HuH-7 (cell line): Measurements from ENCODE around the gene ZNF146.
"Not testable (repeated sequence)": the region's sequence is repeated elsewhere in the genome, so short reads cannot be mapped to it uniquely, and the experiment has no call there.

Experiments
- DNase-seq: peaks from one replicate; pipeline ENCODE4 v3.0.0; 2011; ENCODE audit warnings: low spot score

ZNF146 gene

DNA sequence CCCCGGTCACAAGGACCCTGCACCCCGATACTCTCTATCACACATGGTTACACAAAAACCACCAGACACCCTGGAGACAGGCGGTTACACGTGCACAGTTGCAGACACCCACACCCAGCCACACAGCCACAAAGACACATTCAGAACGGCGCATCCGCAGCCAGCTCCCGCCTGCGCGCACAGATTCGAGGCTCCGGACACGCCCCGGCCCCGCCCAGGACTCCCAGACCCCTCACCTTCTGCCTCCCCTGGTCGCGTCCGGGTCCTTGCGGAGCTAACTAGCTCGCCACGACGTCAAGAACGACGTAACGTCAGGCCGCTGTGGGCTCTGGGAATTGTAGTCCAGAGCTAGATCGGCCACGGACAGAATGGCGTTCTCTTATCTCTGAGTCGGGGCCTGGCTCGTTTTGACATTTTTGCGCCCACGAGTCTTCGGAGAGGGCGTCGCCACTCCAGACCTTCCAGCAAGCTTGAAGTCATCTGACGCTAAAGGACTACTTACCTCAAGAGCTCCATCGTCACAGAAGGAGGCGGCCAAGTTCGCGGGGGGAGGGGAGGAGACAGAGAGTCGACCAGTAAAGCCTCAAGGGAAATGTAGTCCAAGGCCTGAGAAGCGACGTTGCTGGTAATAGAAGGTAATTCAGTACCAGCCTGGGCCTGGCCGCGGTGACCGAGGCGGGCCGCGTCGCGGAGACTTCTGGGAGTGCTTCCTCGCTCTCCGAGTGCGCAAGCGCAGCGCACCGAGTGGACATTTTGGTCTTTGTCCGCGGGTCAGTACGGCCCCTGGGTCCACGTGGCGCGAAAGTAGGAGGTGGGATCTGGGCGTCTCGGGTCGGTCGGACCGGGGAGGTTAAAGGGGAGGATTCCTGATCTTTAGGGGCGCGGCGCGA lies at the start of gene ZNF146, which contains the start of gene ZNF565:
TSS of gene ZNF146 (plus strand) at position 721 of the 890 bp plus-strand sequence. CDS start 21,335 bp downstream, outside the sequence.
TSS of gene ZNF565 (minus strand) at position 280 of the 890 bp plus-strand sequence. CDS start 12,680 bp downstream, outside the sequence.
- DNase-seq, result peak; percentile 93

DNA sequence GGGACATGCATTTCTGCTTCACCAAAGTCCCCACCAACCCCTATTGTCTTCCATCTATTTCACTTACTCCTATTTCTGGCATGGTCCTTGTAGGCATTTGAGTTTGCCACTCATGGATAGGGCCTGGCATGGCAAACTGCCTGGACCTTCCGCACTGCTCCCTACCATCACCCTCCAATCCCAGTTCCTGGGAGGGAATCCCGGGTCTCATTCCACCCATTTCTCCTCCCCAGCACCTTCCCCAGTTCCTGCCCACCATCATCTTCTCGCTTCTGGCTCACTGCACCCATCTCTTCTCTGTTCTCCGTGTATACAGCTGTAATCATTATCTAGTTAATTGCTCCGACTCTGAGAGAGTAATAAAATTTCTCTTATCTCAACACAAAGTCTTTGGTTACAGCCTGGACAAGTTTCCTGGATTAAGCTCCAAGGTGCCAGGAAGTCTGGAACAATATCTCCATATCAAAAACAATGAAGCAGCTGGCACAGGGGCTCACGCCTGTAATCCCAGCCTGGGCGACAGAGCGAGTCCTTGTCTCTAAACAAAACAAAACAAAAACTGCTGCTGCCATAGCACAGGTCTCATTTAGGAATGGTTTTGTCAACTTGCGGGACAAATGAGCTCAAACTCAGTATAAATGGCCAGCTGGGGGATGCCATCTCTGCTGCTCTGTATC lies 45.7 kb upstream of the ZNF146 start:
- DNase-seq, result no peak

DNA sequence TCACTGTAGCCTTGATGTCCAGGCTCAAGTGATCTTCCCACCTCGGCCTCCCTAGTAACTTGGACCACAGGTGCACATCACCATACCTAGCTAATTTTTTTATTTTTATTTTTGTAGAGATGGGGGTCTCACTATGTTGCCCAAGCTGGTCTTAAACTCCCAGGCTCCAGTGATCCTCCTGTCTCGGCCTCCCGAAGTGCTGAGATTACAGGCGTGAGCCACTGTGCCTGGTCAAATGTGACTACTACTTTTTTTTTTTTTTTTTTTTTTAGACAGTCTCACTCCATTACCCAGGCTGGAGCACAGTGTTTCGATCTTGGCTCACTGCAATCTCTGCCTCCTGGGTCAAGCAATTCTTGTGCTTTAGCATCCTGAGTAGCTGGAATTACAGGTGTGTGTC lies 42.1 kb upstream of the ZNF146 start:
- no peak for DNase-seq

DNA sequence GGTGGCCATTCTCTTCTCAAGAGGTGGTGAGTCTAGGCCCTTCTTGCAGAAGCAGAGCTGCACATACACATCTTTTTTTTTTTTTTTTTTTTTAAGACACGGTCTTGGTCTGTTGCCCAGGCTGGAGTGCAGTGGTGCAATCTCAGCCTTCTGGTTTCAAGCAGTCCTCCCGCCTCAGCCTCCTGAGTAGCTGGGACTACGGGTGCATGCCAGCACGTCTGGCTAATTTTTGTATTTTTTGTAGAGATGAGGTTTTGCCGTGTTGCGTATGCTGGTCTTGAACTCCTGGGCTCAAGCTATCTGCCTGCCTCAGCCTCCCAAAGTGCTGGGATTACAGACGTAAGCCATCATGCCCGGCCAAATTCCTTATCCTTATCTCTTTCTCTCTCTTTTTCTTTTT lies 41.1 kb upstream of the ZNF146 start:
- DNase-seq, result not testable (repeated sequence)

DNA sequence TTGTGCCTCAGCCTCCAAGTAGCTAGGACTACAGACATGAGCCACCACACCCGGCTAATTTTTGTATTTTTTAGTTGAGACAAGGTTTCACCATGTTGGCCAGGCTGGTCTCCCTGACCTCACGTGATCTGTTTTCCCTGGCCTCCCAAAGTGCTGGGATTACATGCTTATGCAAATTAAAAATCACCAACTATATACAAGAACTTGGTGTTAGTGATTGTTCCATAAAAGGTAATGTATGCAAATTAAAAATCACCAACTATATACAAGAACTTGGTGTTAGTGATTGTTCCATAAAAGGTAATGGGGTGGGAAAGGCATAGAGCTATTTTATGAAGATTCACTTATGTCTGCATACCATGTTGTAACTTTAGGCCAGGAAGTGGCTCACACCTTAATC lies 35.8 kb upstream of the ZNF146 start:
- not testable (repeated sequence) for DNase-seq

DNA sequence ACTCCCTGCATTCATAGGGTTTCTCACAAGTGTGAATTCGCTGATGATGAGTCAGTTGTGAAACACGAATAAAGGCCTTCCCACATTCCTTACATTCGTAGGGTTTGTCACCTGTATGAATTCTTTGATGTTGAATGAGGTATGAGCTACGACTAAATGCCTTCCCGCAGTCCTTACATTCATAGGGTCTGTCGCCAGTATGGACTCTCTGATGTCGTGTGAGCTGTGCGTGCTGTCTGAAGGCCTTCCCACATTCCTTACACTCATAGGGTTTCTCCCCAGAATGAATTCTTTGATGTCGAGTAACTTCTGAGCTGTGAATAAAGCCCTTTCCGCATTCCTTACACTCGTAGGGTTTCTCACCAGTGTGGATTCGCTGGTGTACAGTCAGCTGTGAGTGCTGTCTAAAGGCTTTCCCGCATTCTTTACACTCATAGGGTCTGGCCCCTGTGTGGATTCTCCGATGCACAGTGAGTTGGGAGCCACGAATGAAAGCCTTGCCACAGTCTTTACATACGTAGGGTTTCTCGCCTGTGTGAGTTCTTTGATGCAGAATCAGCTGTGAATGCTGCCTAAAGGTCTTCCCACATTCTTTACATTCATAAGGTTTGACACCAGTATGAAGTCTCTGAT lies 32.2 kb upstream of the ZNF146 start:
- DNase-seq, result no peak

DNA sequence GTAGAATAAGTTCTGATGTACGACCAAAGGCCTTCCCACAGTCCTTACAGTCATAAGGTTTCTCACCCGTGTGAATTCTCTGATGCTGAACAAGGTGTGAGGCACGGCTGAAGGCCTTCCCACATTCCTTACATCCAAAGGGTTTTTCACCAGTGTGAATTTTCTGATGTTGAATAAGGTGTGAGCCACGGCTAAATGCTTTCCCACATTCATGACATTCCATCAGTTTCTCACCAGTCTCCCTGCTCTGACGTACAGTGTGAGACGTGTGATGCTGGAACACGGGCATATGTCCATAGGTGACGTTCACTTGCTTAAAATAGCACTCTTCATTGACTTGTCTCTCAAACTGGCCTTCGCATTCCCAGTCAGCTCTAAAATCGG lies 31.7 kb upstream of the ZNF146 start:
- no peak for DNase-seq

DNA sequence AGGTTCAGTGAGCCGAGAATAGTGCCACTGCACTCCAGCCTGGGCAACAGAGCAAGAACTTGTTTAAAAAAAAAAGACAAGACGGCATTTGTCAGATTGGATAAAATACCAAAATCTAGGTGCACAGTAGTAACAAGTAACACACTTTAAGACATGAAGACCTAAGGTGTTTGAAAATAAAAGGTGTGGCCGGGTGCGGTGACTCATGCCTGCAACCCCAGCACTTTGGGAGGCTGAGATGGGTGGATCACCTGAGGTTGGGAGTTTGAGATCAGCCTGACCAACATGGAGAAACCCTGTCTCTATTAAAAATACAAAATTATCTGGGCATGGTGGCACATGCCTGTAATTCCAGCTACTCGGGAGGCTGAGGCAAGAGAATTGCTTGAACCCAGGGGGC lies 28.2 kb upstream of the ZNF146 start:
- DNase-seq, result not testable (repeated sequence)

DNA sequence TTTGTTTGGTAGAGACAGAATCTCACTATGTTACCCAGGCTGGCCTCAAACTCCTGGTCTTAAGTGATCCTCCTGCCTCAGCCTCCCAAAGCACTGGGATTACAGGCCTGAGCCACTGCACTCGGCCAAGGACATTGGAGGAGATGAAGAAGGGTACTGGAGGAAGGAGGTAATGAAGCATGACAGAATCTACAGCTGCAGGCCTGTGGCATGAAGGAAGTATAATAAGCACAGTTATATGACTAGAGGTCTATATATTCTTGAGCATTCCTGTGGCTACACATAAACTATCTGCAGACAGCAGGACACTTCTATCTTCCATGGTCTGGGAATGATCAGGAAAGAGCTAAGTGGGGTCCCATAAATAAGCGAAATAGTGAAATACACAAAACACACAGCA lies 18.7 kb upstream of the ZNF146 start:
- DNase-seq, result no peak

DNA sequence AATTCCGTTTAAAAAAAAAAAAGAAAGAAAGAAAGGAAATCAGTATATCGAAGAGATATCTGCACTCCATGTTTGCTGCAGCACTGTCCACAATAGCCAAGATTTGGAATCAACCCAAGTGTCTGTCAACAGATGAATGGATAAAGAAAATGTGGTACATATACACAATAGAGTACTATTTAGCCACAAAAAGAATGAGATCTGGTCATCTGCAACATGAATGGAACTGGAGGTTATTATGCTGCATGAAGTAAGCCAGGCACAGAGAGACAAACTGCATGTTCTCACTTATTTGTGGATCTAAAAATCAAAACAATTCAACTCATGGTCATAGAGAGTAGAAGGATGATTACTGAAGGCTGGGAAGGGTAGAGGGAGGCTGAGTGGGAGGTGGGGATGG lies 16.8 kb upstream of the ZNF146 start:
- no peak for DNase-seq

DNA sequence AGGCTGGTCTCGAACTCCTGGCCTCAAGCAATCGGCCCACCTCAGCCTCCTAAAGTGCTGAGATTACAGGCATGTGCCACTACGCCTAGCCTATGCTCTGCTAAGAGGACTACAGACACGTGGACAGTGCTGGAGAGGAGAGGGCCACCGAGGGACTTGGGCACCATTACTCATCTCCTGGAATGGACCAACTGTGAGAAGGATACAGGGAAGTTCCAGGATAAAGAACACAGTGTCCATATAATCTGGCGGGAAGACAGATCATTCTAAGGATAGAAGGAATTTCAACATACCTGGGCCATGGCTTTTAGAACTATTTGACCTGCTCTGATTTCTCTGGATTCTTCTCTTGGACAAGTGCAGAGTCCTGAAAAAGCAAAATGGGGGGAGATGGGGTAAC lies 13.2 kb upstream of the ZNF146 start:
- no peak for DNase-seq

DNA sequence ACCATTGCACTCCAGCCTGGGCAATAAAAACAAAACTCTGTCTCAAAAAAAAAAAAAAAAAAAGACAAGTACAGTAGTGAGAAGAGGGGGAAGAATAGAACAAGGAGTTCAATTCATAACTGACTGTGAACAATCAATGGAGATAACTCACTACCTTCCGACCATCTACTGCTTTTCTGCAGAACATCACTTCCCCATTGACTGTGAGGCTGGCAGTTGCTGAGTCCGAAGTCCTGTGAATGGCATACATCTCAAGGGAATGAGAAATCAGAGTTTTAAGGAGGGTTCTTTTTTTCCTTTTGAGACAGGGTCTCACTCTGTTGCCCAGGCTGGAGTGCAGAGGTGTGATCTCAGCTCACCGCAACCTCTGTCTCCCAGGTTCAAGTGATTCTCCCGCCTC lies 11.6 kb upstream of the ZNF146 start:
- no peak for DNase-seq

DNA sequence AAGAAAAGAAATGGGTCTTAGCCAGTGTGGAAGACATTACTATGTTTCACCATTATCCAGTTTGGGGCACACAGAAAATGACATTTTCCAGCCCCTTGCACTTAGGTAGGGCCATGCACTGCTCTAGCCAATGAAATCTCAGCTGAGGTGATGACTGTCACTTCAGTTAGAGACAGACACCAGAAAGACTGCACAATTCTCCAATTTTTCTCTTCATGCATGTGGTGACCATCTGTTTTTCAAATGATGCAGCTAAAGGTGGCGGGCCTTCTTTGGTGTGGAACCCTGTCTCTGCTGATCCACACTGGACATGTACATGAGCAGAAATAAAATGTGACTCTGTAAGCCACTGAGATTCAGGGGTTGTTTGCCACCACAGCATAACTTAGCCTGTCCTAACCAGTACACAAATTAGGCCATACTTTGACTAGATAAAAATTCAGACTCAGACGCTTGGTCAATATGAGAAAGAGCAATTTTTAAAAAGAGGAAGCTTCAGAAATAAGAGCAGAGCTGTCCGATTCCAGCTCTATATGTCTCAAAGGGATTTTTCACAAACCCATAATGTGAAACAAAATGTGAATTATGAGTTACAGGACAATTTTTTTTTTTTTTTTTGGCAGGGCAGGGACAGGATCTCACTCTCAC lies 7.2 kb upstream of the ZNF146 start:
- no peak for DNase-seq

DNA sequence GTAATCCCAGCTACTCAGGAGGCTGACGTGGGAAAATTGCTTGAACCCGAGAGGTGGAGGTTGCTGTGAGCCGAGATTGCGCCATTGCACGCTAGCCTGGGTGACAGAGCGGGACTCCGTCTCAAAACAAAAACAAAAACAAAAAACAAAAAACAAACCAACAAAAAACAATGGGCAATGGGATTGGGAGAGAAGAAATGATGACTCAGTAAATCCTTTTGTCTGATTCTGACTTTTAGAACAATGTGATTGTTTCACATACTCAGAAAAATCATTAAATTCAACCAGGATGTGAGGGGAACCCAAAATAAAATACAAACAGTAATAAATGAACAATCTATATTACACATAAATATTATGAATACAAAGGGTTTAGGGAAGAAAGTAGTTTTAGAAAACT lies 5.5 kb upstream of the ZNF146 start:
- no peak for DNase-seq

DNA sequence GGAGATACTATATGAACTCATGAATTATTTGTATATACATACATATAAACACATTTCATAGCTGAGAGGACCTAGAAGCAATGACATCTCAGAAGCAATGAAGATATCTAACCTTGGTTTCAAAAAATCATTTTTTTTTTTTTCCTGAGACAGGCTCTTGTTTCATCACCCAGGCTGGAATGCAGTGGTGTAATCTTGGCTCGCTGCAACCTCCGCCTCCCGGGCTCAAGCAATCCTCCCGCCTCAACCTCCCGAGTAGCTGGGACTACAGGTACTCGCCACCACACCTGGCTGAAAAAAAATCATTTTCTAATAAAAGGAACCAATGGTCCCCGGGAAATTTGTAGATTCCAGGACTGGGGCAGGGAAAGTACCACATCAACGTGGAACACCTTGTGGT lies 4.4 kb upstream of the ZNF146 start:
- no peak for DNase-seq

DNA sequence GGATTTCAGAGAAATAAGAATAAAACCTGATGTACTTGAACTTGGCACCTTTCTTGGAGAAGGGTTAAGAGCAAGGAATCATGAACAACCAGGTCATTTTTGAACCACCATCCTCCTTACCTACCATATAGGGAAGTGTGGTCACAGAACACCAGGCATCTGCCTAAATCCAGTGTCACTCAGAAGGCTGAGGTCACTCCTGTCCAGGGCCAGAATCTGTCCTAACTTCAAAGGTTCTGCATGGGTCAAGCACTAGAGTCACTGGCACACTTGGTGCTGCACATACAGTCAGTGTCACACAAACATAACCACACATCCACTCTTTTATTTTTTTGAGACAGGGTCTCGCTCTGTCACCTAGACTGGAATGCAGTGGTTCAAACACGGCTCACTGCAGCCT lies 2.0 kb upstream of the ZNF146 start:
- DNase-seq, result no peak

DNA sequence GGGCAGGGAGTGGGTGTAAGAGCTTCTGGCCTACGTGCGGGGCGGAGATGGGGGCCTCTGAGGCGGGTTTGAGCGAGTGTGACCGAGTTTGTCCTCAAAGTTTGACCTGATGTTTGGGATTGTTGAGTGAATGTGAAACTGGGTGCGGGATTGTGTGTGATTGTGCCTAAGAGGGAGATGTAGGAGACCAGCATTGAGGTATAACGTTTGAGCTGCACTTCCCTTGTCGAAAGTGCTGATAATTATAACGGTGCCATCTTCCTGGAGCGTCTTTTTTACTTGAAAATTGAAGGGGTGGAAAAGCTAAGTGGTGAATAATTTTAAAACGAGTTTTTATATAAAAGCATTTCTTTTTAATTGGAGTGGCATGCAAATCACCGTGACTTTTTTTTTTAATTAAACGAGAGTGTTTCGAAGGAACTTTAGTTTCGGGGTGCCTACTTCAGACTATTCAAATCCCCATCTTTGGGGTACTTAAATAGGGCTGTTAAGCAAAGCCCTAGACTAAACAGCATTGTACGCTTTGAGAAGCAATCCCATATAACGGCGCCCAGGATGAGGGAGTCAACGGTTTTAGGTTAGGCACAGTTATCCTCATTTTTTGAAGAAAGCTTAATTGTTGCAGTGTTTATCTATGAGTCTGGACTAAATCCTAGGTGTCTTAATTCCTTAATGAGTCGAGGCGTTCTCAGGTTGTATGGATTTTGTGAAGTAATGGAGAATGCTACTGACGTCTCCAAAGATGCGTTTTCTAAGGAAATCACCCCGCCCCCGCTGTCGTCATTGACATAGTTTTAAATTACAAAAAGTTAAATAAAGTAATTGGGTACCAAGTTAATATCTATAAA lies 594 bp downstream of the ZNF146 start:
- DNase-seq, result no peak

DNA sequence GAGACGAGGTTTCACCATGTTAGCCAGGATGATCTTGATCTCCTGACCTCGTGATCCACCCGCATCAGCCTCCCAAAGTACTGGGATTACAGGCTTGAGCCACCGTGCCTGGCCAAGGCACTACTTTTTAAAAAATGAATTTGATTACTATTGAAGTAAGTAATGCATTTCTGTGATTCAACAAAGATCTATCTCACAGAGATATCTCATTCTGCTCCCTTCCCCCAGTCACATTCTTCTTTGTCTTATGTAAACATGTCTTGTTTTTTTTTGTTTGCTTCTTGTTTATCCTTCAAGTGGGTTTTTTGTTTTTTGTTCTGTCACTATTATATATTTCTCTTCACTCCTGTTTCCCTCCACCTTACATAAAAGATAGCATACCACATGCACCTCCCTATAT lies 6.6 kb downstream of the ZNF146 start:
- no peak for DNase-seq

DNA sequence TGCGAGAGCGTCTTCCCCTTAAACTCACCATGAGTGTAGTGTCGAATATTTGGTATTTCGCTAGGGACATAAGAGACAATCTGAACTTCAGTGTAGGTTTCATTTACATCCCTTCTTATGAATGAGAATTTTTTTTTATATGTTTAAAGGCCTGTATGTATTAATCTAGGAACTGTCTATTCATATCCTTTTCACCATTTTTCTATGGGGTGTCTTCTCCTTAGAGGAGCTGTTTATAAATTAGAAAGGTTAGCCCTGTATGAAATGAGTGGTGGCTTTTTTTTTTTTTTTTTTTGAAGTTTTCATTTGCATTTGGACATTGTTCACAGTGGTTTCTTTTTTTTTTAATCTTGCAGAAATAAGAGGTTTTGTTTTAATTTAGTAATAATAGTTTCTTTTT lies 7.6 kb downstream of the ZNF146 start:
- no peak for DNase-seq

DNA sequence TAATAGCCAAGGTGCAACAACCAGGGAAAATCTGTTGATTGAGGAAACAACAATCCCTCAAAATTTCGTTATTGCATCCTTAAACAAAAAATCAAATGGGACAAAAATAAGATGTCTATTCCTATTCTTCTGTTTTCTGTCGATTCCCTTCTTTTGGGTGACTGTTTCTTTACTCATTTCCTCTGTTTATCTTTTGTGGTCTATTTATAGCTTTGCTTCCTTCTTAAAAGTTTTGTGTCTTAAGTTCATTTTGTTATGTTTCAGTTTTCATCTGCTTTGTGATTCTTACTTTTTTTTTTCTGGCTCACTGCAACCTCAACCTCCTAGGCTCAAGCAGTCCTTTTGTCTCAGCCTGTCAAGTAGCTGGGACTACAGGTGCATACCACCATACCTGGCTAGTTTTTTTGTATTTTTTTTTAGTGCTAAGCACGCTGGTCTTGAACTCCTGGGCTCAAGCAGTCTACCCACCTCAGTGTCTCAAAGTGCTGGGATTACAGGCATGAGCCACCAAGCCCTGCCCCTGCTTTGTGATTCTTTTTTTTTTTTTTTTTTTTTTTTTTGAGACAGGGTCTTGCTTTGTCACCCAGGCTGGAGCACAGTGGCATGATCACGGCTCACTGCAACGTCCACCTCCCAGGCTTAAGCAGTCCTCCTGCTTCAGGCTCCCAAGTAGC lies 10.4 kb downstream of the ZNF146 start:
- DNase-seq, result no peak

DNA sequence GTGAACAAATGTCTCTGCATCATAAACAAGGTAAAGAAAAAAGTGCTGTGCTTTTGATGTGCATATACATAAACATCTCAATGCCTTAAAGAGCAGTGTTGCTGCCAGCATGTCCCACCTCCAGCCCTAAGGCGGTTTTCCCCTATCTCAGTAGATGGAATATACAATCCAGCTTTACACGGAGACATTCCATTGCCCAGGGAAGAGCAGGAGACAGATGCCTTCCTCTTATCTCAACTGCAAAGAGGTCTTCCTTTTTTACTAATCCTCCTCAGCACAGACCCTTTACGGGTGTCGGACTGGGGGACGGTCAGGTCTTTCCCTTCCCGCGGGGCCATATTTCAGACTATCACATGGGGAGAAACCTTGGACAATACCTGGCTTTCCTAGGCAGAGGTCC lies 18.7 kb downstream of the ZNF146 start:
- DNase-seq, result not testable (repeated sequence)
